Activated T-cell treated with anti-CD3 and anti-CD28 coated beads for 48 hours (primary cell): ENCODE results near the gene KRTAP4-3.
"Not testable (repeated sequence)": the region's sequence is repeated elsewhere in the genome, so short reads cannot be mapped to it uniquely, and the experiment has no call there.

Experiments
- DNase-seq: peaks from one replicate; pipeline ENCODE4 v3.0.0-alpha.2; 2020; ENCODE audit warnings: low read depth

KRTAP4-3 gene

DNA sequence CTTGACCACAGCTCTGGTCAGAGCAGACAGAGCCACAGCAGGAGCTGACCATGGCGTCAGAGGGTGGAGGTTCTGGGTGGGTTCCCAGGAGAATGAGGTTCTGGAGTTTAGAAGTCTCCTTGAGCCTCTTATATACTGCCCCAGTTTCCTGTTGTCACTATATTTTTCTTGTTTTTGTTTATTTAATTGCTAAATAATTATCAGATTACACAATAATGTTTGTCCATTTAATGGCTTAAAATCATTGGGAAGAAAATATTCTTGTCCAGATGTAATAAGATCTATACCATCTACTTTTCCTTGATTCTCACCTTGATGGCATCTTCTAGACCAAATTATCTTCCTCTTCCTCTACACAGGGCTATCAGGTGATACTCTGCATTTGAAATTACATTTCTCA lies at the start of gene KRTAP4-3:
Gene KRTAP4-3, minus strand, starts transcription at position 101 of the 400 bp plus-strand sequence. Its CDS starts 49 bp downstream, at position 52.
- no peak for DNase-seq

DNA sequence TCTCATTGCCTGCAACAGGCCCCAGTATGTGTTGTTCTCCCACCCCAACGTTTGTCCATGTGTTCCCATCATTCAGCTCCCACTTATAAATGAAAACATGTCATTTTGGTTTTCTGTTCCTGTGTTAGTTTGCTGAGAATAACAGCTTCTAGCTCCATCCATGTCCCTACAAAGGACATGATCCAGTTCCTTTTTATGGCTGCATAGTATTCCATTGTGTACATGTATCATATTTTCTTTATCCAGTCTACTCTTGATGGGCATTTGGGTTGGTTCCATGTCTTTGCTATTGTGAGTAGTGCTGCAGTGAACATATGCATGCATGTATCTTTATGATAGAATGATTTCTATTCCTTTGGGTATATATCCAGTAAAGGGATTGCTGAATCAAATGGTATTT lies 47.7 kb upstream of the KRTAP4-3 start:
- DNase-seq = no peak

DNA sequence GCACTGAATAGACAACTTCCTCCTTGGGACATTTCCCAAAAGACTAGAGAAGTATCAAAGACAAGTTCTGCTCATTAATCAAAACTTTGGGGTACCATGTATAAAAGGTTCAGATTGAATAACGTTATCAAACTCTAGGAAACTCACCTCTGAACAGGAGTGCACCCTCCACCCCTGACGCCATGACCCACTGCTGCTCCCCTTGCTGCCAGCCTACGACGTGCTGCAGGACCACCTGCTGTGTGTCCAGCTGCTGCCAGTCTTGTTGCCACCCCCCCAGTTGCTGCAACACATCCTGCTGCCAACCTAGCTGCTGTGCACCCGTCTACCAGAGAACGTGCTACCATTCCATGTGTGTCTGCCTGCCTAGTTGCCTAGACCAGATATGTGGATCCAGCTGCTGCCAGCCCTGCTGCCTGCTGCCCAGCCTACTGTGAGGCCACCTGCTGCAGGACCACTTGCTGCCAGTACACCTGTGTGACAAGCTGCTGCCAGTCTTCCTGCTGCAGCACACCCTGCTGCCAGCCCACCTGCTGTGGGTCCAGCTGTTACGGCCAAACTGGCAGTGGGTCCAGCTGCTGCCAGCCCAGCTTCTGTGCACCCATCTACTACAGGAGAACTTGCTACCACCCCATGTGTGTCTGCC lies 44.6 kb upstream of the KRTAP4-3 start:
- no peak for DNase-seq

DNA sequence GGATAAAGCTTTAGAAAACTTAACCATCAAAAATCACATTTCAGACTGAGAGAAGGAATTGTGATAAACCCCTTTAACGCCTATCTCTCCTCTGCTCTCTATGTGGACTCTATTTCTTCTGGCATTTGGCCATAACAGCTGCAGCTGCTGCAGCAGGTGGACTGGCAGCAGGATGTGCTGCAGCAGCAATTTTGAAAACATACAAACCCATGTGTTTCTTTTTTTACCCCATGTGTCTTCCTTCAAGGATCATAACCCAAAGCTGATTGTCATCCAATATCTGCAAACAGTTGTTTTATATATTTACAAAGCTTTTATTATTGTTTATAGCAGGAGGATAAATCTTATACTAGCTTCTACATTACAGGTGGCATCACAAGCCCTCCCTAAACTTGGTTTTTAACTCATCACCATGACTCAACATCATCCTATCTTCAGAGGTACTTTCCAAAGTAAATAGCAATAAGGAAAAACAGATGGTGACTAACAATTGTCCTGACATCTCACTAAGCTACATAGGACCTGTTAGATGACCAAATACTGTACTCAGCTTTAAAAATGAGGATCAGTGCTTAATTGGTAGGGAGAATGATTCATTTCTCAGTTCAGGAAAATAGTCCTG lies 43.9 kb upstream of the KRTAP4-3 start:
- no peak for DNase-seq

DNA sequence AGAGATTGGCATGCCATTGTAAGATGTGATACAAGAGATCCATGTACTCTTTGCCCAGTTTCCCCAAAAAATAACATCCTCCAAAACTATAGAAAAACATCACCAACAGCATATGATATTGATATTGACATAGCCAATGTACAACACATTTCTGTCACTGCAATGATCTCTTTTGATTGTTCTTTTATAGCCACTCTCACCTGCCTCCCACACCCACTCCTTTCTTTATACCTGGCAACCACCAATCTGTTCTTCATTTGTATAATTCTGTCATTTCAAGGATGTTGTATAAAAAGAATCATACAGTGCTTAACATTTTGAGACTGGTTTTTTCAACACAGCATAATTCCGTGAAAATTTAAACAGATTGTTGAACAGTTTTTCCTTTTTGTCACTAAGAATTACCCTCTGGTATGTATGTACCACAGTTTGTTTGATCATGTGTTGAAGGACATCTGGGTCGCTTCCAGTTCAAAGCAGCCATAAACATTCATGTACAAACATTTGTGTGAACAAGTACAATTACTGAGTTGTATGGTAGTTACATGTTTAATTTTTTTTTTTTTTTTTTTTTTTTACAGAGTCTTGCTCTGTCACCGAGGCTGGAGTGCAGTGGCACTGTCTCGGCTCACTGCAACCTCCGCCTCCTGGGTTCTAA lies 31.5 kb upstream of the KRTAP4-3 start:
- no peak for DNase-seq

DNA sequence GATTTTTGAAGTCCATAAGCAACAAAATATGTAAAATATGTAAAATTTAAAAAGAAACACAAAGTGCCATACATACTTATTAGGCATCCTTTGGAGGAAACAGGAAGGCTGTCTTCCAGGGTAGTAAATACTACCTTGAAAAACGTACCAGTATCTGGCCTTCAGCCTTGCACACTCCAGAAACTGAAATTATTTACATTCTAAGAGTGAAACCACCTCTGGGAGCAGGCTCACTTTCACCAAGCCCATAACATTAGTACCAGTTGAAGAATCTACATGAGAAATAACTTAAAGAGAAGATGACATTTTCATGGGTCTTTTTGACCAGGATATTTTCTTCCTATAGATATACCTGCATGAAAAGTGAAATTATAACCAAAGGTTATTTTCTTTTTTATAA lies 28.0 kb upstream of the KRTAP4-3 start:
- no peak for DNase-seq

DNA sequence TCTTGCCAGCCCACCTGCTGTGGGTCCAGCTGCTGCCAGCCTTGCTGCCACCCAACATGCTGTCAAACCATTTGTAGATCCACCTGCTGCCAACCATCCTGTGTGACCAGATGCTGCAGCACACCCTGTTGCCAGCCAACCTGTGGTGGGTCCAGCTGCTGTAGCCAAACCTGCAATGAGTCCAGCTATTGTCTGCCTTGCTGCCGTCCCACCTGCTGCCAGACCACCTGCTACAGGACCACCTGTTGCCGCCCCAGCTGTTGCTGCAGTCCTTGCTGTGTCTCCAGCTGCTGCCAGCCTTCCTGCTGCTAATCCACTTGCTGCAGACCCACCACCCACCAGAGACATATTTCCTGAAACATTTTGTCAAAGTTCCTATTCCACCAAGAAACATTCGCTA lies 22.3 kb upstream of the KRTAP4-3 start:
- no peak for DNase-seq

DNA sequence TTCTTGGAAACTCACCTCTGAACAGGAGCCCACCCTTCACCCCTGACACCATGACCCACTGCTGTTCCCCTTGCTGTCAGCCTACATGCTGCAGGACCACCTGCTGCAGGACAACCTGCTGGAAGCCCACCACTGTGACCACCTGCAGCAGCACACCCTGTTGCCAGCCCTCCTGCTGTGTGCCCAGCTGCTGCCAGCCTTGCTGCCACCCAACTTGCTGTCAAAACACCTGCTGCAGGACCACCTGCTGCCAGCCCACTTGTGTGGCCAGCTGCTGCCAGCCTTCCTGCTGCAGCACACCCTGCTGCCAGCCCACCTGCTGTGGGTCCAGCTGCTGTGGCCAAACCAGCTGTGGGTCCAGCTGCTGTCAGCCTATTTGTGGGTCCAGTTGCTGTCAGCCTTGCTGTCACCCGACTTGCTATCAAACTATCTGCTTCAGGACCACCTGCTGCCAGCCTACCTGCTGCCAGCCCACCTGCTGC lies 21.9 kb upstream of the KRTAP4-3 start, which contains the start of gene KRTAP9-1:
Gene KRTAP9-1, plus strand, starts transcription at position 51 of the 482 bp plus-strand sequence. Its CDS starts 0 bp downstream, at position 51.
- not testable (repeated sequence) for DNase-seq

DNA sequence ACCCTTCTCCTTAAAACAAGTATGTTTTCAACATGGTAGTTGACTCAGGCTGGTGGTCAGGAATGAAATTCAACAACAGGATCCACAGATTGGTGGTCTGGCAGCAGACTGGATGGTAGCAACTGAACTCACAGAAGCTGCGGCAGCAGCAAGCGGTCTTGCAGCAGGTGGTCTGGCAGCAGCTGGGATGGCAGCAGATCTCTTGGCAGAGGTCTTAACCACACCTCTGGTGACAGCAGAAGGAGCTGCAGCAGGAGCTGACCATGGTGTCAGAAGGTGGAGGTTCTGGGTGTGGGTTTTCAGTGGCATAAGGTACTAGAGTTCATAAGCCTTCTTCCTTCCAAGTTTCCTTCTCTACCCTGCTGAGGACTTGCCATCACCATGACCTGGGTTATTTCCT lies 18.9 kb upstream of the KRTAP4-3 start:
- DNase-seq = no peak

DNA sequence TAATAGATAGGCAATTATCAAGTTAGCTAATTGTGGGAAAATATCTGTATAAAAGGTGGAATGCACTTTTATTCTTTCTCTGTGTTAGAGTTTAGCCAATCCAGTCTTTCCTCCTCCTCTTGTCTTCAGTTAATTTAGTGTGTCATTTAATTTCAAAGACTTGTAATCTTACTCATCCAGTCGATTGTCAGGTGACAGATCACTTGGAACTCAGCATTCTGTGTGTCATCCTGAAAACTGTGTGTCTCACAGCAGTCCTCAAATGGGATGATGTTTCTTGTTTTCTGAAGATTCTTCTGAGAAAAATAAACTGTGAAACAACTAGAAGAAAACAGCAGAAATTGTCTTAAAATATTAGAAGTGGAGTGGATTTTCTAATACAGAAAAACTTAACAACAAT lies 17.0 kb upstream of the KRTAP4-3 start:
- DNase-seq = no peak

DNA sequence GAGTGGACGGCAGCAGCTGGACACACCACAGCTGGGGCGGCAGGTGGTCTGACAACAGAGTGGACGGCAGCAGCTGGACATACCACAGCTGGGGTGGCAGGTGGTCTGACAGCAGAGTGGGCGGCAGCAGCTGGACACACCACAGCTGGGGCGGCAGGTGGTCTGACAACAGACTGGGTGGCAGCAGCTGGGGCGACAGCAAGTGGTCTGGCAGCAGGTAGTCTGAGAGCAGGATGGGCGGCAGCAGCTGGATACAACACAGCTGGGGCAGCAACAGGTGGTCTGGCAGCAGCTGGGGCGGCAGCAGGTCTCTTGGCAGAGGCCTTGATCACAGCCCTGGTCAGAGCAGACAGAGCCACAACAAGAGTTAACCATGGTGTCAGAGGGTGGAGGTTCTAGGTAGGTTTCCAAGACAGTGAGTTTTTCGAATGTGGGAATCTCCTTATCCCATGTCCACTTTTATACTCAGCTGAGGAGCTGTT lies 16.5 kb upstream of the KRTAP4-3 start, which contains the start of gene KRTAP4-1:
Gene KRTAP4-1, minus strand, starts transcription at position 432 of the 482 bp plus-strand sequence. Its CDS starts 57 bp downstream, at position 375.
- no peak for DNase-seq

DNA sequence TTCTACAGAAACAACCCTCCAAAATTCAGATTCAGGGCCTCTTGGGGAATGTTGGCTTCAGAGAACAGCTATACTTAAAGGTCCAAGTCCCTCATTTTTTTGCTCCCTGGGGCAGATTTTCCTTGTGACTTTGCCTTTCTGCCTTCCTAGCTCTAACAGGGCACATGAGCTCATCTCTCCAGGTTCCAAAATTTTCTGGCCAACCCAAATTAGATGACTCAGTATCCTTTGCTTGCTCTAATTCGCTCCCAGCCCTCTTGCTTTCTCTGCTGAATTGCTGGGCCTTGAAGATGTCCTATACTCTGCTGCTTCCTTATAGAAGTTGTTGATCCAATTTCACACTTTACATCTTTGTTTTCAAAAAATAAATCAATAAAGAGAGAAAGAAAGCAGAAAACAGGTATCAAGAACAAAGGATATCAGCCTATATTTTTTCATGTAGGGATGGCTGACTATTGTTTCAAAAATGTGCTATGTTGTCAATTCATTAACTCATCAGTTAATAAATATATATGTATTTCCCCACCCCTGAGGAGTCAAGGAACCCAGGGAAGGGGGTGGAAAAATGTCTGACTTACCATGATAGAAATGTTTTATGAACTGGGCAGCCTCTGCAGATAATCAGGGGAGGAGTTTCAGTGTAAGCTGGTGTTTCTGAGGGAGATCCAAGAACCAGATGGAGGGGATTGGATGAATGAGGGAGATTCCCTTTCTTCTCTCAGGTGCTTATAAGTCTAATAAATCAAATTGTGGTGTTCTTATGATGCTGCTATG lies 11.0 kb upstream of the KRTAP4-3 start:
- no peak for DNase-seq

DNA sequence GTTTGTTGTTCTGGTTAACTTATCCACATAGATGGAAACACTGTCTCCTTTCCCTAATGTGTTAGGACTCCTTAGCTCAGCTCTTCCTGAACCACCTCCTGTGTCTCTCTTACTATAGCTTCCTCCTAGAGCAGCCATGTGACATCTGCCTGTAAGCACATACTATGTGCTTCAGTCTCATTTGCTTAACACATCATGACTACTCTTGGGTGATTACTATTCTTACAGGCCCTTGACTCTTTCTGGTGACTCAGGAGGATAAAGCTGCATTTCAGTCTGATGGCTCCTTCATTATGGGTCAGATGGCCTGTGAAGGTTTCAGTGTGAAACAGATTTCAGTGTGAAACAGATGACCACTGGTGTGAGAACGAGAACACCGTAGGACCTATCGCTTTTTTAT lies 10.3 kb upstream of the KRTAP4-3 start:
- DNase-seq = no peak

DNA sequence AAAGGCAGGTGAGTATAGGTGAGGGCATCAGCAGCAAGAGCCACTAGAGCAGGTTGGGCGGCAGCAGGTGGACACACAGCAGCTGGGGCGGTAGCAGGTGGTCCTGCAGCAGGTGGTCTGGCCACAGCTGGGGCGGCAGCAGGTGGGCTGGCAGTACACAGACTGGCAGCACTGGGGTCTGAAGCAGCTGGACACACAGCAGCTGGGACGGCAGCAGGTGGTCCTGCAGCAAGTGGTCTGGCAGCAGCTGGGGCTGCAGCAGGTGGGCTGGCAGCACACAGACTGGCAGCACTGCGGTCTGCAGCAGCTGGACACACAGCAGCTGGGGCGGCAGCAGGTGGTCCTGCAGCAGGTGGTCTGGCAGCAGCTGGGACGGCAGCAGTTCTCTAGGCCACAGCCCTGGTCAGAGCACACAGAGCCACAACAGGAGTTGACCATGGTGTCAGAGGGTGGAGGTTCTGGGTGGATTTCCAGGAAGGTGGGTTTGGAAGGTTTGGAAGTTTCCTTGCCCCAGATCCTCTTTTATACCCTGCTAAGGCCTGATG lies 9.8 kb upstream of the KRTAP4-3 start, which contains the start of gene KRTAP4-2:
Gene KRTAP4-2, minus strand, starts transcription at position 495 of the 545 bp plus-strand sequence. Its CDS starts 57 bp downstream, at position 438.
- no peak for DNase-seq

DNA sequence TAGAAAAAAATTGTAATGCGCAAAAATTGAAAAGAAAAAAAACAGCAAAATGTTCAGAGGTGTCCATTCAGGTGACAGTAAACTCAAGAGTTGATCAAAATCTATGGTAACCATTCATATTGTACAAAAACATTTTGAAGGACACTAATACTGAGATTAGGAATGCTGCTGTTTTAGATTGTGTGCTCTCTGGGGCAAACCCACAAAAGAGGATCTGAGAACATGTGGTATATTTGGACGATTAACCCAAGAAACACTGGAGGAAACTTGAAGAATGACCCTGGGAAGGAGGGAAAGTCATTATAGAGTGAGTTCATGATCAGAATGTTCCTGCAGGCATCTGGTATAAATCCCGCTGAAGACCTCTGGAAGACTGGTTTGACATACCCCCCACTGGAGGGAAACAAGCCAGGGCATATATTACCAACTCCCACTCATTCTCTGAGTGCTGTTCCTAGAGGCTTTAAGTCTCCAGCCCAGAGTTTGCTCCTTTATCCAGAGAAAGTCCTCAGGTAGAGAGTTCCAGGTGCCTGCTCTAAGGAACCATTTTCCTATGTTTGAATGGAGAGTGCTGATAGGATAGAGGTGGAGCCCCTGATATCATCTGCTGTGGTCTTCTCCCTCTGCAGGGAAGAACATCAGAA lies 8.8 kb upstream of the KRTAP4-3 start:
- no peak for DNase-seq

DNA sequence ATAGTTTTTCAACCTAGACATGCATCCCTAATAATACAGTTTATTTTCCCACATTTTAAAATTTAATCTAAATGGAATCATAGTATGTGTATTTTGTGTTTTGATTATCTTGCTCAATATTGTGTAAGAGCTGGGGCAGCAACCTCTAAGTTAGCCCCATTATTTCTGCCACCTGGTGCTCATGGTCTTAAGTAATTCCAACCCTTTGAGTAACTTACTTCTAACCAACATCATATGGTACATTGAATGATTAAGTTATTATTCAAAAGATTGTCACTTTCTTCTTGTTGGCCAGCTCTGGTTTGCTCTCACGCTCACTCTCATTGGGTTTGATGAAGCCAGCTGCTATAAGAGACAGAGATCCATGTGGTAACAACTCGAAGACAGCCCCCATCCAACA lies 3.9 kb upstream of the KRTAP4-3 start:
- DNase-seq = no peak

DNA sequence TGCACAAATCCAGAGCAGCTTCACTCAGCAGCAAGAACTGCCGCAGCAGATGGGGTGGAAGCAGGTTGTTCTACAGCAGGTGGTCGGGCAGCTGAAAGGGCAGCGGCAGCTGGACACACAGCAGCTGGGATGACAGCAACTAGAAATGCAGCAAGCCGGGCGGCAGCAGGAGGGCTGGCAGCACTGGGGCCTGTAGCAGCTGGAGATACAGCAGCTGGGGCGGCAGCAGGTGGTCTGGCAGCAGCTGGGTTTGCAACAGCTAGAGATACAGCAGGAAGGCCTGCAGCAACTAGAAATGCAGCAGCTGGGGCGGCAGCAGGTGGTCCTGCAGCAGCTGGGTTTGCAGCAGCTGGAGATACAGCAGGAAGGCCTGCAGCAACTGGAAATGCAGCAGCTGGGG lies 460 bp downstream of the KRTAP4-3 start:
- DNase-seq = no peak

DNA sequence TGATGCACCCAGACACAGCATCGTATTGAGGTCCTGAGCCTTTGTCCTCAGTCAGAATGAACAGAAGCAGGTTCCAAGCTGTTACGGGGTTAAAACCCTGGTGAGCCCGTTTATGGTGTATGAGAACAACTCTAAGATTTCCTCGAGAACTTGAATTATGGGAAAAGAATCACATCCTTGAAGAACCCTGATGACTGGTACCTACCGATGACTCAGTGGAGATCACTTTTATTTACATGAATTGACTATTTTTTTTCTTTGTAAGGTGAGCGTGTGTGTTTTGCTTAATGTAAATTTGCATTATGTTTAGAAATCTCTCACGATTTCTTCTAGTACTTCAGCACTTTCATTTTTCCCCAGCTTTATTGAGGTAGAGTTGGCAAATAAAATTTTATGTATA lies 4.2 kb downstream of the KRTAP4-3 start:
- DNase-seq = no peak

DNA sequence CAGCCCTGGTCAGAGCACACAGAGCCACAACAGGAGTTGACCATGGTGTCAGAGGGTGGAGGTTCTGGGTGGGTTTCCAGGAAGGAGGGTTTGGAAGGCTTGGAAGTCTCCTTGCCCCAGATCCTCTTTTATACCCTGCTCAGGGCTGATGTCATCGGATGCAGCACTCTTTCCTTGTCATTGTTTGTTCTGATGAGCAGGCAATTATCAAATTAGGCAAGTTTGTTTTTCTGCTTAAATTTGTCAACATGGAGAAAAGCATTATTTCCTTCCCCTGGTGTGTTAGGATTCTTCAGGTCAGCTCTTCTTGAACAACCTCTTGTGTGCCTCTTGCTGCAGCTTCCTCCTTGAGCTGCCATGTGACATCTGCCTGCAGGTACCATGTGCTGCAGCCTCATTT lies 7.4 kb downstream of the KRTAP4-3 start, which contains the start of gene KRTAP4-4:
Gene KRTAP4-4, minus strand, starts transcription at position 101 of the 400 bp plus-strand sequence. Its CDS starts 57 bp downstream, at position 44.
- no peak for DNase-seq

DNA sequence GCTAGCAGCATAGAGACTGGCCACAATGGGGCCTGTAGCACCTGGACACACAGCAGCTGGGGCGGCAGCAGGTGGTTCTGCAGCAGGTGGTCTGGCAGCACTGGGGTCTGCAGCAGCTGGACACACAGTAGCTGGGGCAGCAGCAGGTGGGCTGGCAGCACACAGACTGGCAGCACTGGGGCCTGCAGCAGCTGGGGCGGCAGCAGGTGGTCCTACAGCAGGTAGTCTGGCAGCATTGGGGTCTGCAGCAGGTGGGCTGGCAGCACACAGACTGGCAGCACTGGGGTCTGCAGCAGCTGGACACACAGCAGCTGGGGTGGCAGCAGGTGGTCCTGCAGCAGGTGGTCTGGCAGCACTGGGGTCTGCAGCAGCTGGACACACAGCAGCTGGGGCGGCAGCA lies 7.8 kb downstream of the KRTAP4-3 start:
- not testable (repeated sequence) for DNase-seq

DNA sequence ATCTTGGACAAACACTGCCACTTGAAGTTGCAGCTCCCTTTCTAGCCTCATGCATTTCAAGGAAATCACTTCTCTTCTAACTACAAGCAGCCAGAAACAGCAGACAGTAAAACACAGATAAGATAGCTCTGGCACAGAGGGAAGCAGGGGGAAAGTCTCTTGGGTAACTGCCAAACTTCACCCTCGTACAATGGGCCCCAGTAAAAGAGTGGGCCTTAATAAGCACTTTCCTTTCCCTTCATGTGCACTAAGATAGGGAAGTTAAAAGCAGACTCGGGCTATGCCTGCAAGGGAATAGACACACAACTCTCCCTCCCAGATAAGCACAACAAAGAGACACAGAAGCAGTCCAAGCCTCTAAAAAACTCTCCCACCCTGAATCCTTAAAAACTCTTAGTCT lies 14.2 kb downstream of the KRTAP4-3 start:
- DNase-seq = no peak
